HG02623 (cell line): Measurements from ENCODE around the gene RPL15.

Experiments used
- ATAC-seq: cut with Tn5 transposase; IDR thresholded peaks from one replicate; pipeline ENCODE4 v1.9.1; 2021; ENCODE audit warnings: moderate library complexity; ENCODE audit not compliant: unreplicated experiment

RPL15 gene

GRCh38 chr3:23926736-23927135 is 9.8 kb downstream of the RPL15 start:
- ATAC-seq: no peak

GRCh38 chr3:23928524-23928923 is 11.6 kb downstream of the RPL15 start:
- ATAC-seq: no peak

DNA sequence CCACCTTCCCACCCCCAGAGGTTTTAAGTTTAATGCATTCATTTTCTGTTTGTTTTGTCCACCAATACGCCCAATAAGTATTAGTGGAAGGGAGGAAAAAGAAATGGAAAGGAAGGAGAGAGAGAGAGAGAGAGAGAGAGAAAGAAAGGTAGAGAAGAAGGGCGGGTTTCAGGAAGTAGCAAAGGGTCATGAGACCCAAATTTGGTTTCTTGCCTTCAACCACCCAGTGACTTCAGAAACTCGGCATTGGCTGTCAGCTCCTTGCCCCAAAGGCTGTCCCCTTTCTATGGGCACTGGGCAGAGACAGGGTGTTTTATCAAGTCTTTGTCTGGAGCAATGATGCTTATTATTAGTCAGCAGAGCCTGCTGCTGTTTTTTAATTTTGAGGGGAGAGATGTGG is 14.7 kb downstream of the RPL15 start:
- ATAC-seq: no peak

DNA sequence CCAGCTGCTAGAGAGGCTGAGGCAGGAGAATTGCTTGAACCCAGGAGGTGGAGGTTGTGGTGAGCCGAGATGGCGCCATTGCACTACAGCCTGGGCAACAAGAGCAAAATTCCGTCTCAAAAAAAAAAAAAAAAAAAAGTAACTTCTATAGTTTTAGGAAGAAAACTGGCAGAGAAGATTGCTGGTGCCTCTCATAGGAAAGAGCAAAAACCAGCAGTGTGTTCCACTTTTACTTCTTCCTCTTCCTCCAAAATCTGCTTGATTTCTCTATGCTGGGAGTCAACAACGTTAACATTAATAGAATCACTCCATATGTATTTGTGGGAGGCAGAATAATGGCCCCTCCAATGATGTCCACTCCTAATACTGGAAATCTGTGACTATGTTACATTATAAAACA is 15.6 kb downstream of the RPL15 start:
- no peak for ATAC-seq

DNA sequence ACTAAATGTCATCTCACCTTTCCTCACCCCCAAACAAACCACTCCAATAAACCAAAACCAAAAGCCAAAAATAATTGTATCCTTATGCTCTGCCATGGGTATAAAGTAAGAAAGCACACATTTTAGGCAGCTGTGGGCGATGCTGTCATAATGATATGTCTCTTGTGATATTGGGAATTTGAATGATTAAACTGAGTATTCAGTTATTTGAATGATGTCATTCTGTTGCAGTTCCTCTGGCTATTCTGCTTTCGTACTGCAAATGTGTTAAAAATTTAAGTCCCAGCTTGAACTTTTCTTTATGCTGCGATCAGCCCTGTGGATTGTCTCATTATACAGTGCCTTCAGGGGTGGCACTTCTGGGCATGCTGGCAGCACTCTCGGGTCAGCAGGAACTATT is 17.3 kb downstream of the RPL15 start:
- no peak for ATAC-seq

DNA sequence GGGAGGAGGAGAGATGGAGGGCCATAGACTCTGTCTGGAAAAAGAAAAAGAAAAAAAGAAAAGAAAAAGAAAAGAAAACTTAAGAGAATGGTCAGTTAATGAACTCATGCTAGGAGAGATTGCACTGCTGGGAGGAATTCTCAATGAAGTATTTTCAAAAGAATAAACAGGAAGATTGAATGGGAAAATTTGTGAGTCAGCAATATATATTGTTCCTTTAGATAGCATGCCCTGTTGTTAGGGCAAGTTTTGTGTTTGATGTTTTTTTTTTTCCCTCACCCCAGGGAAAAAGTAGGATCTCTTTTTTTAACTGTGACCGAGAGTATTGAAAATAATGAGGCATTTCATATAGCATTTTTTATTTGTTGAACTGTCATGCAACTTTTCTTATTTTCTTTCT is 20.4 kb downstream of the RPL15 start:
- no peak for ATAC-seq

DNA sequence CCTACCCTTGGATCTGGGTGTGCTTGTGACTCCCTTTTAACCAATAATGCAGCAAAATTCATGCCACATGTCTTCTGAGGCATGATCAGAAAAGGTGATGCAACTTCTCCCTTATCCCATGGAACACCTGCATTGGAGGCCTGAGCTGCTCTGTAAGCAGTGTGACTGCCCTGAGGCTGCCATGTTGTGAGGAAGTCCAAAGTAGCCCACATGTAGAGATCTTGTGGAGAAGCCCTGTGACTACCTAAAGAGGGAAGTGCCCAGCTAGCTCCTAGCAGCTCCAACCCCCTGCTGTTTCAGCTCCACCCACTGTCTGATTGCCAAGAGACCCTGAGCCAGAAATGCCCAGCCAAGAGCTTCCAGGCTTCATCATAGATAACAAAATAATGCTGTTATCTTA is 21.8 kb downstream of the RPL15 start:
- no peak for ATAC-seq

DNA sequence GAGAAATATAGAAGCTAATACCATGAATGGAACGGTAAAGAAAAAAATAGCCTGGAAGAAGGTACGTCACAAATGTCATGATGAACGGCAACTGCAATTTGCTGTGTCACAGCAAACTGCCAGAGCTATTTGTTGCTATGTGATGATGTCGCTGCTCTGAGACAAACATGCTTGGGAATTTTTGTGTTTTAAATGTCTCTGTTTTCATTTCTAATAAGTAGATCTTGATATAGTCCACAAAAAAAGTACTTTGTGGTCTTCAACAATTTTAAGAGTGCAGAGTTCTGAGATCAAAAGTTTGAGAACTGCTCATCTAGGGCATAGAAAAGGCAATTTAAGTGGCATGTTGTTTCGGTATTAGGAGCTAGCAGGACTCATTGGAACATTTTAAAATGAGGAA is 23.8 kb downstream of the RPL15 start:
- no peak for ATAC-seq

DNA sequence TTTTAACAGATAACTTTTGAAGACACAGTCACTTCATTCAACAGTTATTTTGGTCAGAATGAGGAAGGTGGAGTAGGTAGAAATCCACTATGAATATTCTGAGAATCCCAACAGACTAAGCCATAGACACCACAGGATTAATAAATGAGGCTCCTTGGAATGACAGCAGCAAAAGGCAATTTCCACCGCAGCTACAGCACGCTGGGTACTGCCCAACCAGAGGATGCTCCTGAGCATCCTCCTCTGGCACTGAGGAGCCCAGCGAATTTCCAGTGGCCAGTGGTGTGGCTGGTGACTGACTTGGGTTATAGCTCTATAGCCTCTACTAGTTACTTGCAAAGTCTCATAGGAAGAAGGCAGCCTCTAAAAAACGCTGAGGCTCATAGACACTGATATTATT is 24.5 kb downstream of the RPL15 start:
- ATAC-seq: no peak

GRCh38 chr3:23942546-23942945 is 25.6 kb downstream of the RPL15 start:
- no peak for ATAC-seq

- ATAC-seq: no peak
Observed at GRCh38 chr3:23944007-23944783, 27.3 kb downstream of the RPL15 start.

DNA sequence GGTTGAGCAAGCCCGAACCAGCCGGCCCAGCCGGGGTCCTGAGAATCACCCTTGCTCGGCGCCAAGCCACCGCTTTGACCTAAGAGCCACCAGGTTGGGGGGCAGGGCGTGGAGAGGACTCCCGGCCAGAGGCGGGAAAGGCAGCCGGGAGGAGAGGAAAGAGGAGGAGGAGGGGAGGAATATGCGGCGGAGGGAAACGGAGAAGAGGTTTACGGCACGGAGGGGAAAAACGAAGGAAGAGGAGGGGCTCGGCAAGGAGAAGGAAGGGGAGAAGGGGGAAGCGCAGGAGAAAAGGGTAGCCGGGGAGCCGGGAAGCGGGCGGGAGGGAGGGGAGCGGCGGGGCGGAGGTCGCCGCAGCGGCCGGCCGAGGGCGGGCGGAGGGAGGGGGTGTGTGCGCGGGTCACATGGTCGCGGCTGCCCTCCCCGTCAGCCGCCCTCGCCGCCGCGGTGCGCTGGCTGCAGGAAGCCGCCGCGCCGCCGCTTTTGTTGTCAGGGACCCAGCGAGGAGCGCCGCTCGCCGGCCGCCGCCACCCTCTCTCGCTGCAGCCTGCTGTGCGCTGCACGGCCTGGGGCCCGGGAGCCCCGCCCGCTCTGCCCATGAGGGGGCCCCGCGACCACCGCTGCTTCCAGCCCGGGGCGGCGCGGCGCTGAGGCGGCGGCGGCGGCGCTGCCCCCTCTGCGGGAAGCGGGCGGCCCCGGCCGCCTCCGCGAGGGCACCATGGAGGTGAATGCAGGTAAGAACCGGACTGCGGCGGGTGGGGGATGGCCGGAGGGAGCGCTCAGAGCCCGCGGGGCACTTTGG is 28.1 kb downstream of the RPL15 start, which contains the start of gene NR1D2:
Gene NR1D2 (plus strand): TSS at position 426 of the 802 bp plus-strand sequence. CDS start 293 bp downstream, at position 719.
- ATAC-seq: peak; percentile 55

- no peak for ATAC-seq
Observed at GRCh38 chr3:23945663-23945912, 28.7 kb downstream of the RPL15 start.

- ATAC-seq: peak; percentile 76
Observed at GRCh38 chr3:23945913-23946687, 29.2 kb downstream of the RPL15 start.

- ATAC-seq: no peak
Observed at GRCh38 chr3:23948761-23949160, 31.8 kb downstream of the RPL15 start.

DNA sequence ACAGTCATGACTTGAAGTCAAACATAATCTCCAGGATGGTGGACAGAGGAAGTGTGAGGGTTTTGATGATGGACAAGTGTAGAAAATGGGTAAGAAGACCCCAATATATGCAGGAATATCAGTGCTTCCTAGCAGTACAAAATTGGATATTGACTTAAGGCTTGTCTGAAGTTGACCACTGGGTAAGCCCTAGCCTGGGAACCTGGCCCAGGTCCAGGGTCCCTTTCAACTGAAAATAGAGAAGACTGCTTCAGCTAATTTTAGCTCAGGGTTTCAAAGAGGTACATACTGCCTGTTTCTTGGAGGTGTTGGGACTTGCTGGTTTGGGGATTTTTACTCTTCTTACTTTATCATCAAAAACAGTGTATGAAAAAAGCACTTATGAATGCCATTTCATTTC is 32.9 kb downstream of the RPL15 start:
- ATAC-seq: no peak

GRCh38 chr3:23950293-23950692 is 33.4 kb downstream of the RPL15 start:
- peak; percentile 11 for ATAC-seq

- ATAC-seq: peak; percentile 33
Observed at GRCh38 chr3:23952646-23953045, 35.7 kb downstream of the RPL15 start.

DNA sequence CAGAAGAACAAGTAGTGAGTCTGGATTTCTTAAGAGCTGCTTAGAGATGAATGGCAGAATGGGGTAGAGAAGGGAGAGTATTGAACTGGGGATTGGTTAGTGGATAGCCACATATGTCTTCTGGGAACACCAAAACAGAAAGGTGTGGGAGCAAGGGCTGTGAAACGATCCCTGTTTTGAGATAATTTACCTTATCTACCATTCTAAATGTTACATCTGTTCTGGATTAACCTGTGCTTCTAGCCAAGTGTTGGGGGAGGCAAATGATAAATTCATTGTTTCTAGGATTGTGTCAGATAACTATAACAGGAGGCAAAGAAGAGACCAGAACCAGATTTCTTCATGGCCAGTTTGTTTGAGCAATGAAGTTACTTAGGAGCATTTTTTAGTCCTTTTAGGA is 36.6 kb downstream of the RPL15 start:
- ATAC-seq: no peak

GRCh38 chr3:23954144-23954543 is 37.2 kb downstream of the RPL15 start:
- ATAC-seq: no peak

DNA sequence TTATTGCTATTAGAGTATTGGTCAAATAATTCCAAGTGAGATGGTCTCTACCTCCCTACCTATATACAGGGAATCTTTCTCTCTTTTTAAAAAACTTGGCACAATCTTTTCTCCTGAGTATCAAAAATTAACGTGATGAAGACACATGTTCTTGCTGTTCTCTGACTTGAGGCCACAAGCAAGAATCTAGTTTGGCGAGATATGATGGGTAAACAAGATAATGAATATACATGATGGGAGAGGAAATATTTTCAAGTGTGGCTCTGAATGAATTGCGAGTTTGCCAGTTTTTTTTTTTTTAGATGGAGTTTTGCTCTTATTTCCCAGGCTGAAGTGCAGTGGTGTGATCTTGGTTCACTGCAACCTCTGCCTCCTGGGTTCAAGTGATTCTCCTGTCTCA is 39.8 kb downstream of the RPL15 start:
- no peak for ATAC-seq
